ENCODE results near the gene MIPEP.
"Not testable (repeated sequence)": the region's sequence is repeated elsewhere in the genome, so short reads cannot be mapped to it uniquely, and the experiment has no call there.

MIPEP gene

DNA sequence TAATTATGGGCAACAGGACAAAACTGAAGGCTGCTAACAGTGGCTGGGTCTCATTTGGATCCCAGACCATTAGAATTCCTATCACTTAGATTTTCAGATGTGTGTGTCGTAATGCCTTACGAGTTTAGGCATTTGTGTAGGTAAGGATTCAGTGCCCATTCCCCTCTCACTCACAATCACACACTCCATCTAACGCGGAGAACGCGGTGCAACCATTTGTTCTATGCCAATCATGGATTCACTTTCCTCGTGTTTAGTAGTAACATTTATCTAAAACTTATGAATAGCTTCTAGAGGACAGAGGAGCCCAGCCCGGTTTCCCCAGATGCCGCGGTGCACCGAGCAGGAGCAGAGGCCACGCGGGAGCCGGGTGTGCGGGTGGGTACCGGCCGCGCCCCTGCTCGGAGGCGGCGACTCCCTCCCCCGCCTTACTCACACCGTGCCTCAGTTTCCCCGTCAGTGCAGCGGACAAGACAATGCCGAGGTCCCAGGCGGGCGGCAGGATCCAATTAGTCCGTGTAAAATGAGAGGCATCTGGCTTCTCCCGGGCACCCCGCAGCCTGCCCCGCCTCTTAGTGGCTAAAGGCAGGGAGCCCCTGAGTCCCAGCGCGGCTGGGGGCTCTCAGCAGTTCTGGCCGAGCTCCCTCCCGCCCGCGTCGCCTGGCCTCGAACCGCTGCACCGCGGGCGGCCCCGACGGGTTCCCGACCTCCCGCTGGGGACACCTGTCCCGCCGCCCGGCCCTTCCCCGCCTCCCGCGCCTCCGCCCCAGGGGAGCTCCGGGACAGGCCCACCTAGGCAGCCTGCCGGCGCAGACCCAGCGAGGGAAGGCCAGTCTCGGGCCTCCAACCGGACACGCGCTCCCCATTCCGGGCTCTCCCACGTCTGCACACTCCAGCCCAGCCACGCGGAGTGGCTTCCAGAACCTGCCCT, 14.0 kb upstream of the MIPEP start:
- H3K4me3 ChIP-seq (ENCODE audit: low read length): peak overlapping the region; percentile 32
- TF ChIP-seq, protein P1, sequence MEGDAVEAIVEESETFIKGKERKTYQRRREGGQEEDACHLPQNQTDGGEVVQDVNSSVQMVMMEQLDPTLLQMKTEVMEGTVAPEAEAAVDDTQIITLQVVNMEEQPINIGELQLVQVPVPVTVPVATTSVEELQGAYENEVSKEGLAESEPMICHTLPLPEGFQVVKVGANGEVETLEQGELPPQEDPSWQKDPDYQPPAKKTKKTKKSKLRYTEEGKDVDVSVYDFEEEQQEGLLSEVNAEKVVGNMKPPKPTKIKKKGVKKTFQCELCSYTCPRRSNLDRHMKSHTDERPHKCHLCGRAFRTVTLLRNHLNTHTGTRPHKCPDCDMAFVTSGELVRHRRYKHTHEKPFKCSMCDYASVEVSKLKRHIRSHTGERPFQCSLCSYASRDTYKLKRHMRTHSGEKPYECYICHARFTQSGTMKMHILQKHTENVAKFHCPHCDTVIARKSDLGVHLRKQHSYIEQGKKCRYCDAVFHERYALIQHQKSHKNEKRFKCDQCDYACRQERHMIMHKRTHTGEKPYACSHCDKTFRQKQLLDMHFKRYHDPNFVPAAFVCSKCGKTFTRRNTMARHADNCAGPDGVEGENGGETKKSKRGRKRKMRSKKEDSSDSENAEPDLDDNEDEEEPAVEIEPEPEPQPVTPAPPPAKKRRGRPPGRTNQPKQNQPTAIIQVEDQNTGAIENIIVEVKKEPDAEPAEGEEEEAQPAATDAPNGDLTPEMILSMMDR (conservative IDR thresholded peaks at IDR 0.05; ENCODE audit: low read depth, low read length): no peak

GRCh38 chr13:23901365-23901764, 12.2 kb upstream of the MIPEP start:
- no peak overlapping the region for H3K4me3 ChIP-seq (ENCODE audit: low read length)
- DNase-seq (ENCODE audit: low read depth): no peak
- TF ChIP-seq, protein P1 (conservative IDR thresholded peaks at IDR 0.05; ENCODE audit: low read depth, low read length): no peak

More for the DNA sequence above, 14.0 kb upstream of the MIPEP start:
- no peak for DNase-seq (ENCODE audit: low read depth)

GRCh38 chr13:23899555-23899954, 10.4 kb upstream of the MIPEP start:
- DNase-seq (ENCODE audit: low read depth): no peak
- H3K4me3 ChIP-seq (ENCODE audit: low read length): no peak overlapping the region
- TF ChIP-seq, protein P1 (conservative IDR thresholded peaks at IDR 0.05; ENCODE audit: low read depth, low read length): peak; percentile 69

GRCh38 chr13:23898101-23898500, 8.9 kb upstream of the MIPEP start:
- H3K4me3 ChIP-seq (ENCODE audit: low read length): no peak overlapping the region
- DNase-seq (ENCODE audit: low read depth): no peak
- TF ChIP-seq, protein P1 (conservative IDR thresholded peaks at IDR 0.05; ENCODE audit: low read depth, low read length): no peak

GRCh38 chr13:23897452-23897919, 8.3 kb upstream of the MIPEP start, which contains the start of gene C1QTNF9B:
Gene C1QTNF9B (minus strand): TSS chr13:23897502.
- not testable (repeated sequence) for H3K4me3 ChIP-seq (ENCODE audit: low read length); DNase-seq (ENCODE audit: low read depth)

- not testable (repeated sequence) for DNase-seq (ENCODE audit: low read depth); H3K4me3 ChIP-seq (ENCODE audit: low read length)
Observed at GRCh38 chr13:23894746-23895145, 5.5 kb upstream of the MIPEP start.

DNA sequence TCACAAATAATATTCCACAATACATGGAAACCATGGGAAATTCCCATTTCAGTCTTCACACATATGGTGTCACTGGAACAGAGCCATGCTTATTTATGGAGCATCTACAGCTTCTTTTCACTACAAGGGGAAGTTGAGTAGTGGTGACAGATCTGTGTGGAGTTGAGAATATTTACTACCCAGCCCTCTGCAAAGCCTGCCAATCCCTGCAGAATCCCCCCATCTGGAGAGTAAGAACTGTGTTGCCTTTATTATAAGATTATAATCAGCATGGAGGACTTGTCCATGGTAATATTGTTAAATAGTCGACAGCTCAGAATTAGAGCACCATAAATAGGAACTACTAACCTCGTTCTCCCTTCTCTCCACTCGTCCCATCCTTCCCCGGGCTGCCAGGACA, 4.6 kb upstream of the MIPEP start:
- DNase-seq (ENCODE audit: low read depth); H3K4me3 ChIP-seq (ENCODE audit: low read length): not testable (repeated sequence)

GRCh38 chr13:23889615-23890607, 711 bp upstream of the MIPEP start:
- peak; percentile 45 for DNase-seq (ENCODE audit: low read depth)
- TF ChIP-seq, protein P1 (conservative IDR thresholded peaks at IDR 0.05; ENCODE audit: low read depth, low read length): peak; percentile 24

DNA sequence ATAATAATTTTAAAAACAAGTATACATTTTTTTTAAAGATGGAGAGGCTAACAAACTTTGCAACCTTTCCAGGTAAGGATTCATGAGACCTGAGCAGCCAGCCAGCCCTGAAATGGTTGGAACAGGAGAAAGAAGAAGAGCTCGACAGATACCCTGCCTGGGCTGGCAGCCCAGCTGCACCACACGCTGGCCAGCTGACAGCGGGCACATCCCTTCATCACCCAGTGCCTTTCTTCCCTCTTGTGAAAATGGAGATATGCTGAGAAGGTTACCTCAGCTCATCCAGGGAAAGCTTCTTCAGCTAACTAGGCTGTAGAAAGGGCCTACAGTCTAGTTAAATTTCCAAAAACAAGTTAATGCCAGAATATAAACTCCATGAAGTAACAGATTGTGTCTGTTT, 4.8 kb downstream of the MIPEP start:
- not testable (repeated sequence) for H3K4me3 ChIP-seq (ENCODE audit: low read length); DNase-seq (ENCODE audit: low read depth)

More at GRCh38 chr13:23889615-23890607, 711 bp upstream of the MIPEP start:
- H3K4me3 ChIP-seq (ENCODE audit: low read length): peak overlapping the region; percentile 95
